ENCODE data around the gene MORC2. TPM values are rescaled to one million over a fixed set of nuclear protein-coding genes. Genes with fewer than 3 reads are reported as not detected.

MORC2 gene
- total RNA-seq, 1 experiment from 2014 or later = 4.4 TPM

DNA sequence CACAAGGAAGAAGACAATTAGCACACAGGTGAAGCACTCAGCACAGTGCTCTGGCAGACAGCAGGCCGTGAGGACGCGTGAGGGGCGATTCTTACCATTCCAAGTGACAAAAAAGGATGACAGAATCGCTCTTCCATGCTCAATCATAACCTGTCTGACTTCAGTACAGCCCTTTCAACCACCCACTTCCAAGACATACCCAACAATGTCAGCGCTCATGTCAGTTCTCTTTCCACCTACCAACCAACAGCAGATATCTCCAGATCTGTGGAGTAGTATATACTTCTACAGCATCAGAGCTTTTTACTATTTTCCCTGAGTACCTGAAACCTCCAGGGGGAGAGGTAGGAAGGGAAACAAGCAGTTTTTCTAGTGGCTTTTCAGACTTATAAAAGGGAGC is 40.2 kb downstream of the MORC2 start:
- in situ Hi-C loops (cut with HindIII; ENCODE audit: low pct_unique_long_range_greater_than_20kb, low sequenced_read_pairs) = no loop called here

DNA sequence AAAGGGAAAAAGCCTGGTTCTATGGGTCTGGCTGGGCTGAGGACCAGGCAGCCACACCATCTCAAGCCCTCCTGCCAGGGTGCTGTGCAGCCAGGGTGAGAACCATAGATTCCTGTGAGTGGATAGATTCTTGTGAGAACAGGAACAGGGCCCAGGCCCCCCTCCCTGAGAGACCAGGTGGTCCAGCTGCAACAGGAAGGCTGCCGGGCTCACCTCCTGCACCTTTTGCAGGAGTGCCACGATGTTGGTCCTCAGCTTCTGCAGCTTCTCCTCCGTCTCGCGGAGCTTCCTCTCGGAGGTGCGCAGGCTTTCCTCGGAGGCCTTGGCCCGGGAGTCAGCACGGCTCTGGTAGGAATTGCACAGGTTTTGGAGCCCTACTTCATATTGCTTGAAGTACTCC is 40.8 kb downstream of the MORC2 start:
- in situ Hi-C loops (cut with HindIII; ENCODE audit: low pct_unique_long_range_greater_than_20kb, low sequenced_read_pairs) = no loop called here
- no peak for DNase-seq (ENCODE audit: low read depth, low spot score)

More for the DNA sequence above, 40.2 kb downstream of the MORC2 start:
- DNase-seq (ENCODE audit: low read depth, low spot score) = no peak

DNA sequence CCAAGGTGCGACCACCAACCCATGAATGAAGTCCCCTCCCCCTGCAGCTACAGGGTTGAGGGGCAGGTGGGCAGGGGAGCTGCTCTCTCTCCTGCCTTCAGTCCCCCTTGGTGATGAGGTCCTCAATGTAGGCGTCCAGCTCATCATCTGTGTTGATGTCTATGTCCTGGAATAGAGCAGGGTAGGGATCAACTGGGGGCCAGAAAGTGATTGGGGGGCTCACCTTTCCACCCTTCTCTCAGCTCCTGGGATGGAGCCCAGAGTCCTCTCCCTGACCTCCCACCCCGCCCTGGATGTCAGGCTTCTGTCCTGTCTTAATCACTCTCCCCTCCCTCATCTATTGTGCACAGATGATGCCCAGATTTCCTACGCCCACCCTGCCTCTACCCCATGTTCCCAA is 41.9 kb downstream of the MORC2 start:
- no peak for DNase-seq (ENCODE audit: low read depth, low spot score)
- in situ Hi-C loops (cut with HindIII; ENCODE audit: low pct_unique_long_range_greater_than_20kb, low sequenced_read_pairs) = no loop called here

DNA sequence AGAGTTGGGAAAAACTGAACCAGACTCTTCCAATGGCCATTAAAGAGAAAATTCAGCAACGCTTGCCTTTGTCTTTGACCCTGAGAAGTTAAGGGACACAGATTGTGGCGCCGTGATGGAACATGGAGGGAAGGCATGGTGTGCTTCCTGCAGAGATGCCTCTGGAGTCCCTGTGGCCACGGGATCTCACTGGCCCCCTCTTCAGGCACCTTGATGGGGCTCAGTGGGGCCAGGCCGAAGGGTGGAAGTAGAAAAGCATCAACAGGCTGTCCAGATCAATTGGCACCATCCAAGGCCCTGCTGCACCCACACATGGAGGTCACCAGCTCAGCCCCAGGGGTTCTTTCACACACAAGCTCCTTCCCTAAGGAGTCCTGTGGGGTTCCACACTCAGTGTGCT is 42.9 kb downstream of the MORC2 start:
- no peak for DNase-seq (ENCODE audit: low read depth, low spot score)
- in situ Hi-C loops (cut with HindIII; ENCODE audit: low pct_unique_long_range_greater_than_20kb, low sequenced_read_pairs) = no loop called here

DNA sequence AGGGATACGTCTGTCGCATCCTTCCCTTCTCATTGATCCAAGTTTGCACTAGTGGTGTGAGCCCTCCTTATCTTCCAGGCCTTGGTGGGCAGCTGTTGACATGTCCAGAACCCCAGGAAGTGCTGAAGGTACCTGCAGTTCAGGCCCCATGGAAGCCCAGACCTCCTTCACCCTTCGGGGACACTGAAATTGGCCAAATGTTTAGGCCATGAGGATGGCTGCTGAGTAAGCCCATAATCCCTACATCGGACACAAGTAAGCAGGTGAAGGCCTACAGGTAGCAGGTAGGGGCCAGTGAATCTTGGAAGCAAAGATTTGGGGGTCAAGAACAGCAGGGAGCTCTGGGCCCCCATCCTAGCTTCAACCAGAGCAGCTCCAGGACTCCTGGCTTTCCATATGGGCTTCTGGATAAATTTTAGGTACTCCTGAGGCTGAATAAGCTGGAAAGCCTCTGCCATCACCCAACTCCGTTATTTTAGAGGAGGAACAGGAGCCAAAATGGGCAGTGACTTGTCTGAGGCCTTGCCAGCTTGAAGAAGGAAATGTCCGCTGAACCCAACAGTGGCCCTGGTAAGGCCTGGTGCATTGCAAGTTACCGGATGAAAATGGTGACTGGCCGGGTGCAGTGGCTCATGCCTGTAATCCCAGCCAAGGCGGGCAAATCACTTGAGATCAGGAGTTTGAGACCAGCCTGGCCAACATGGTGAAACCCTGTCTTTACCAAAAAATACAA is 45.2 kb downstream of the MORC2 start:
- no peak for DNase-seq (ENCODE audit: low read depth, low spot score)
- in situ Hi-C loops (cut with HindIII; ENCODE audit: low pct_unique_long_range_greater_than_20kb, low sequenced_read_pairs) = no loop called here

DNA sequence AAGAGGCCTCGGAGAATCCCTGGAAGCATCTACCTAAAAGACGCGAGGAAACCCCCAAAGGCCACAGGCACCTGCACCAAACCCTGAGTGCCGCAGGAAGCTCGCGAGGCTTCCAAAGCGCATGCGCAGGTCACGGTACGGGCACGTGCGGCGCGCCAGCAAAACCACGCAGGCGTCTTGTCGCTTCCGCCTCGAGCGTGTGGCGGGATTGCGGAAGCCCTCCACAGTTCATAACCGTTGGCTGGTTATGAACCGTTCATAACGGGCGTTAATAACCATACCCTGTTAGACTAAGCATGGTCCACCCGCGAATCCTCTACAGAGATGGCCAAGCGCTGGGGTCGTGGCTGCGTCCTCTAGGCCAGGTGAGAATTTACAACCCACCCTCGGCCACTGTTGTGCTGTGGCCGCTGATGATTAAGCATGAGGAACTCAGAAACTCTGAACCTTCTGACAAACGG is 46.4 kb downstream of the MORC2 start:
- no peak for DNase-seq (ENCODE audit: low read depth, low spot score)
- in situ Hi-C loops (cut with HindIII; ENCODE audit: low pct_unique_long_range_greater_than_20kb, low sequenced_read_pairs) = no loop called here

DNA sequence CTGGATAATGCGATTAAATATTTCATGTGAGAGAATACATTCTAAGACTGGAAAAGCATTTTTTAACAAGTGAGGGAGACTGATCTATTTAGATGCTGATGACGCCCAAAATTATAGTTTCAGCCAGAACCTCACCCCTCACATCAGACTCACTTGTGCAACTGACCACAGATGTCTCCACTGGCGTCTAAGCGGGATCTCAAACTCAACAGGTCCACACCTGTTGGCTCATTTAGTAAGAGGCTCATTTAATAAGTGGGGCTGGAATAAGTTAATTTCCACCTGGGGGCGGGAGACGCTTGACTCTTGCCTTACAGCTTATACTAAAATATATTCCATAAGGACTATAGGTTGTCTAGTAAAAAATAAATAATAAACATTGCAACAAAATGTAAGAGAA is 47.5 kb downstream of the MORC2 start:
- in situ Hi-C loops (cut with HindIII; ENCODE audit: low pct_unique_long_range_greater_than_20kb, low sequenced_read_pairs) = no loop called here
- DNase-seq (ENCODE audit: low read depth, low spot score) = no peak

DNA sequence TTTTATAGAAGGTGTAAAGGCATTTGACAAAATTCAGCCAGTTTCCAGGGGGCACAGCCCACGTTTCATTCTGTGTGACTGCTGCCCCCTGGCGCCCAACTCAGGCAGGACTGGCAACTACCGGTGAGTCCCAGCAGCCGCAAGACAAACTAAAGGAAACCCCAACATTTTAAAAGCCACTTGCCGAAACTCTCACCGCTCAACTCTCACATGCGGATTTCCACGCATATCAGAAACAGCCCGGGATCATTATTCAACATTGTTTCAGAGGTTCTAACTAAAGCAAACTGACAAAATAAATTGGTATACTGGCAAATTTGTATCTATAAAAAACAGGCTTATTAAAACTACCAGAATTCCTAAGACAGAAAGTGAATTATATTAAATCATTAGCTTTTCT is 48.2 kb downstream of the MORC2 start:
- peak; percentile 77 for DNase-seq (ENCODE audit: low read depth, low spot score)
- in situ Hi-C loops (cut with HindIII; ENCODE audit: low pct_unique_long_range_greater_than_20kb, low sequenced_read_pairs) = no loop called here

DNA sequence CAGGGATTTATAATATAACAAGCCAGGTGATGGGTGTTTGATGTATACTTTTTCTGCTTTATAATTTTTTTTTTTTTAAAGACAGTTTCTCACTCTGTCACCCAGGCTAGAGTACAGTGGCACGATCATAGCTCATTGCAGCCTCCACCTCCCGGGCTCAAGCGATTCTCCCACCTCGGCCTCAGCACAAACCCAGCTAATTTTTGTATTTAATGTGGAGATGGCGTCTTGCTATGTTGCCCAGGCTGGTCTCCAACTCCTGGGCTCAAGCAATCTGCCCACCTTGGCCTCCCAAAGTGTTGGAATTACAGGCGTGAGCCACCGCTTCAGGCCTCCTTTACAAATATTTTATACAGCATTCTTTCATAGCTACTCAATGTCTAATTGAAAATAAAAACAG is 48.6 kb downstream of the MORC2 start:
- no peak for DNase-seq (ENCODE audit: low read depth, low spot score)
- in situ Hi-C loops (cut with HindIII; ENCODE audit: low pct_unique_long_range_greater_than_20kb, low sequenced_read_pairs) = no loop called here

DNA sequence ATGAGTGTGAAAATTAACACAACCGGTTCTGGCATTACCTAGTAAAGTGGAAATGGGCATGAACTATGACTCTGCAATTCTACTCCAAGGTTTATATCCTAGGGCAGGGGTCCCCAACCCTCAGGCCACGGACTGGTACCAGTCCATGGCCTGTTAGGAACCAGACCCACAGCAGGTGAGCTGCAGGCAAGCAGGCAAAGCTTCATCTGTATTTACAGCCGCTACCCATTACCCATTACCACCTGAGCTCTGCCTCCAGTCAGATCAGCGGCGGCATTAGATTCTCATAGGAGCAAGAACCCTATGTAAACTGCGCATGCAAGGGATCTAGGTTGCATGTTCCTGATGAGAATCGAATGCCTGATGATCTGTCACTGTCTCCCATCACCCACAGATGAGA is 49.8 kb downstream of the MORC2 start:
- in situ Hi-C loops (cut with HindIII; ENCODE audit: low pct_unique_long_range_greater_than_20kb, low sequenced_read_pairs) = no loop called here
- no peak for DNase-seq (ENCODE audit: low read depth, low spot score)

DNA sequence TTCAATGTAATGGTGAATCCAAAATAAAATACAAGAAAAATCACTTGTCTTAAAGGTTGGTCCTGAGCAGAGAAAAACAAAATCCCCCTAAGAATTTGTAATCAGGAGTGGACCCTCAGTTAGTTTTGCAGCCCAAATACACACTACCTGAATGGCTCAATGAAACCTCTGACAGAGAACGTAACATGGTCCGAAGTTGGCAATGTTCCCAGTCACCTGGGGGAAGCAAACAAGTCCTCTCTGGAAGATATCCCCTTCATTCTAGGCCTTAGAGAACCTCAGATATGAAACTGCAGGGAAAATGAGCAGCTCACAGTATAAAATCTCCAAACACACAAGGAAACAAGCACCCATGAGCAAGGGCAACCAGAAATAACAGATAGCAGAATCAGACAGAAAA is 58.2 kb downstream of the MORC2 start:
- DNase-seq (ENCODE audit: low read depth, low spot score) = no peak
- in situ Hi-C loops (cut with HindIII; ENCODE audit: low pct_unique_long_range_greater_than_20kb, low sequenced_read_pairs) = no loop called here

DNA sequence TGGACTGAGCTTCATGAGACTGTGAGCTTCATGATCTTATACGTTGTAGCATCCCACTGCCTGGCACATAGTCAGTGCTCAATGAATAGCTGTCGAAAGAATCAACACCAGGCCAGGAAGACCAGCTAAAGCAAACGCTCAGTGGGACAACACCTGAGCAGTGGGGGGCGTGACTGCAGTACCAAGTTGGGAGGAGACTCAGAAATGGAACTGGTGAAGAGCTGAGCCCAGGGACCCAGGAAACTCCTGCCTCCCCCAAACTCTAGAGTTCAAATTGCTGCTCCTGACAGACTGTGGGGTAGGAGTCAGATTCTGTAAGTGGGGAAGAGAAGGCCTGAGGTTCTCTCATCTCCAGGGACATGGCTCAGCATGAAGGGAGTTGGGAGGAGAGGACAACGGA is 59.3 kb downstream of the MORC2 start:
- in situ Hi-C loops (cut with HindIII; ENCODE audit: low pct_unique_long_range_greater_than_20kb, low sequenced_read_pairs) = no loop called here
- DNase-seq (ENCODE audit: low read depth, low spot score) = no peak

DNA sequence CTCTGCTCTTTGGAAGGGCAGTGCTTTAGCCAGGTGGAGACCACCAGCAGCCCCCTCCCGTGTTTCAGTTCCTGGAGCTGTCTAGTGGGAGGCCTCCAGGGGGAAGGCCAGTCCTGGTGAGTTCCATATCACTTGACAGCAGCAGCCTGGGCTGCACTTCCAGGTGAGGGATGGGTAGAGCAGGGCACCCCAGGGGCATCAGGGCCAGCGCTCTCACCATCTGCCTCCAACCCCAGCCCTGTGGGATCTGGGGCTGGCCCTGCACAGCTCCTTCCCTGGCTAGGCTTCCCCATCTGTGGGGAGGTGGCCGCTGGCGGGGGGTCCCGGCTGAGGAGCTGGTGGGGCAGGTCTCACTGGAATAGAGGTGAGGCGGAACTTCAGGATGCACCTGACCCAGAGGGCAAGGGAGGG is 60.5 kb downstream of the MORC2 start:
- in situ Hi-C loops (cut with HindIII; ENCODE audit: low pct_unique_long_range_greater_than_20kb, low sequenced_read_pairs) = no loop called here
- no peak for DNase-seq (ENCODE audit: low read depth, low spot score)

DNA sequence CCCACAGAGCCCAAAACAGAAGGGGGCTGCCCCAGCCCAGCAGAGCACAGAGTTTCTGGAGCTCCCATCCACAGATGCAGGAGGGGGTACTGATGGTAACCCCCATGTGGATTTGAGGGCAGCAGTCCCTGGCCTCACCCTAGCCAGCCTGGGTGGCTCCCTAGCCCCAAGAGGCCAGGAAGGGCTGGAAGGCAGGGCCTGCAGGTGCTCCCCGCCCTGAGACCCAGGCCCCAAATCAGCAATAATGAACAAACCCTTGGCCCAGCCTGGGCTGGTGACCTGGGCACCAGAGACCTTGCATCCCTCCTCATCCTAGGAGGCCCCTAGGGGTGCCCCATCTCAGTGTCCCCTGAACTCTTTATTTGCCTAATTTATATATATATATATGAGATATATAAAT is 61.6 kb downstream of the MORC2 start:
- no peak for DNase-seq (ENCODE audit: low read depth, low spot score)
- in situ Hi-C loops (cut with HindIII; ENCODE audit: low pct_unique_long_range_greater_than_20kb, low sequenced_read_pairs) = no loop called here

DNA sequence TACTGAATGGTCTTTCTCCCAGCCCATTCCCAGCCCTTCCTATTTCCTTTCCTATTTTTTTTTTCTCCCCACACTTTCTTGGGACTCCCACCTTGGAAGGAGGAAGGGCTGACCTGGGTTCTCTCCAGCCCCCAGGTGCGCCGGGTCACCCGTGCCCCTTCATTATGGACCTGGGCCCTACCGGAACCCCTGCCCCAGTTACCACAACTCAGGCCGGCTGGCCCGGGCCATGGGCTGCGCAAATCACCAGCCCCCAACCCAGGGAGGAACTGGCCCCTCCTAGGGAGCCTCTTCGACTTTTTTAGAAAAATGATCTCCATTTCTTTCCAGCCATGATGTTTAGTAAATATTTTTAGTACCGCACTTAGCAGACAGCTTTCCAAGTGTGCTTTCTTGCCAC is 62.2 kb downstream of the MORC2 start:
- in situ Hi-C loops (cut with HindIII; ENCODE audit: low pct_unique_long_range_greater_than_20kb, low sequenced_read_pairs) = no loop called here
- no peak for DNase-seq (ENCODE audit: low read depth, low spot score)

DNA sequence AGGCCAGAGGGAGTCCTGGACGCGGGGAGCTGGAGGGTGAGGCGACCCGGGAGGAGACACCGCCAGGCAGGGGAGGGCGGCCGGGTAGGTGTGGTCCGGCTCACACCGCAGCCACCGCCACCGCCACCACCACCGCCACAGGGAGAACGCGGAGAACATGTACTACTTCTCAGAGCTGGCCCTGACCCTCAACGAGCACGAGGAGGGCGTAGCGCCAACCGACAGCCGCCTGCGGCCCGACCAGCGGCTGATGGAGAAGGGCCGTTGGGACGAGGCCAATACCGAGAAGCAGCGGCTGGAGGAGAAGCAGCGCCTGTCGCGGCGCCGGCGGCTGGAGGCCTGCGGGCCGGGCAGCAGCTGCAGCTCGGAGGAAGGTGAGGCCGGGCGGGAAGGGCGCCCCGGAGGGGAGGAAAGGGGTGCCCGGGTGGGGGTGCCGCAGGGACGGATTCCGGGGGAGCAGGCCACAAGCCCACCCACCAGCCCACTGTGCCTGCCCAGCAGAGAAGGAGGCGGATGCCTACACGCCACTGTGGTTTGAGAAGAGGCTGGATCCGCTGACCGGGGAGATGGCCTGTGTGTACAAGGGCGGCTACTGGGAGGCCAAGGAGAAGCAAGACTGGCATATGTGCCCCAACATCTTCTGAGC is 62.8 kb downstream of the MORC2 start:
- DNase-seq (ENCODE audit: low read depth, low spot score) = no peak
- in situ Hi-C loops (cut with HindIII; ENCODE audit: low pct_unique_long_range_greater_than_20kb, low sequenced_read_pairs) = no loop called here

DNA sequence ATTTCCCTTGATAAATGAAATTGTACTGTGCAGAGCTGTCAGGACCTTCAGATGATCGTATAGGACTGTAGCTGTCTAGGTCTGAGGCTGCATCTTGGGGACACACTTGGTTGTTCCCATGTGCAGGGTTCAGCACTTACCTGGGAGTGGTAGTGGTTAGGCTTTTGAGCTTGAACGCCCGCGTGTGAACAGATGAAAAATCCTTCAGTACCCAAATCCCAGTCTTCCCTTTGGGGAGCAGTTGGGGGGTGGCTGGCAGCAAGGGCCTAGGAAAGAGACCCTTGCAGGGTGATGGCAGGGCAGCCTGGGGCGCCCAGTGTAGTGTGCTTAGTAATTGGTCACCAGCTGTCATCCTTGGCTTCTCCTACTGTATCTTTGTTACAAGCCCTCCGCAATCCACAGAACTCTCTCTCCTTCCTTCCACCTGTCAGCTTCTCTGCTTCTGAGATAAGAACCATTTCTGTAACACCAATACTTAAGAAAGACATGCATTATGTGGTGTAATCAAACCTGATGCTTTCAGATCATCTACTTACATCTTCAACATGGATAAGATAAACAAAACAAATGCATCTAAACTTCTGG is 64.6 kb downstream of the MORC2 start:
- in situ Hi-C loops (cut with HindIII; ENCODE audit: low pct_unique_long_range_greater_than_20kb, low sequenced_read_pairs) = no loop called here
- DNase-seq (ENCODE audit: low read depth, low spot score) = no peak

DNA sequence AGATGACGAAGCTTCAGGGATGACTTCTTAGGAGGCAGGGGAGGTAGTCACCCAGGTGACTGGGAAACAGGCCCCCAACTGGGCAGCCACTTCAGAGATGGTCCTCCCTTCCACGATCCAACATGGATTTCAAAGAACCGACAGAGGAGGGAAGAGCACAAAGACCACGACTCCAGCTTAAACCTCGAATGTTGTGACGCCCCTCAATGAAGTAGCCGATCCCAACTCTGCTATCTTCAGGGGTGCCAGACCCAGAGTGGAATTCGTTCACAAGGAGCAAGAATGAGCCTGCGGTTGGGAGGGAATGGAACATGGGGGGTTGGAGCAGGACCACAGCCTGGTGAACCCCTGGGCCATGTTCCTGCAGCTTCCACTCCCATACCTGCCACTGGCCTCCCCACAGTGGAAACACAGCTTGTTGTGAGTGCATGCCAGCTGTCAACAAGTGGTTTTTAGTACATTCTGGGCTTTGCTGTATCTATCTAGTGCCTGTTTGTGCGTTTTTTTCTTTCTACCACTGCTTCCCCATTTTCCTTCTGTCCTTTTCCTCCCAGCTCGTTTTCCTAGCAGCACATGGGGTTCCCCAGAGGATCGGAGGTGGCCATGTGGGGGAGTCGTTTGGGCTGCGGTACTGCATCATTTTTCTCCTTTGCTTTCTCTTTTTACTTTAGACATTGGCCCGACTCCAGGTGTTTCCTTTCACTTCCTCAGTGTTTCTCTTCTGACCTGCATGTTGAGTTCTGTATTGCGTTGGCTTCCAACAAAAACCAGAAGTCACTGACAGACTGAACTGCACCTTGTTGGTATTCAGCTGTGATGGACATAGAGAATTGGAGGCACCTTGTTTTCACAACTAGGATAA is 65.8 kb downstream of the MORC2 start:
- no peak for DNase-seq (ENCODE audit: low read depth, low spot score)
- in situ Hi-C loops (cut with HindIII; ENCODE audit: low pct_unique_long_range_greater_than_20kb, low sequenced_read_pairs) = no loop called here
